ENCODE data around the gene ARSG. TPM values are rescaled to one million over a fixed set of nuclear protein-coding genes. Genes with fewer than 3 reads are reported as not detected.

ARSG gene
- total RNA-seq, 1 experiment from 2014 or later = 6.1 TPM

DNA sequence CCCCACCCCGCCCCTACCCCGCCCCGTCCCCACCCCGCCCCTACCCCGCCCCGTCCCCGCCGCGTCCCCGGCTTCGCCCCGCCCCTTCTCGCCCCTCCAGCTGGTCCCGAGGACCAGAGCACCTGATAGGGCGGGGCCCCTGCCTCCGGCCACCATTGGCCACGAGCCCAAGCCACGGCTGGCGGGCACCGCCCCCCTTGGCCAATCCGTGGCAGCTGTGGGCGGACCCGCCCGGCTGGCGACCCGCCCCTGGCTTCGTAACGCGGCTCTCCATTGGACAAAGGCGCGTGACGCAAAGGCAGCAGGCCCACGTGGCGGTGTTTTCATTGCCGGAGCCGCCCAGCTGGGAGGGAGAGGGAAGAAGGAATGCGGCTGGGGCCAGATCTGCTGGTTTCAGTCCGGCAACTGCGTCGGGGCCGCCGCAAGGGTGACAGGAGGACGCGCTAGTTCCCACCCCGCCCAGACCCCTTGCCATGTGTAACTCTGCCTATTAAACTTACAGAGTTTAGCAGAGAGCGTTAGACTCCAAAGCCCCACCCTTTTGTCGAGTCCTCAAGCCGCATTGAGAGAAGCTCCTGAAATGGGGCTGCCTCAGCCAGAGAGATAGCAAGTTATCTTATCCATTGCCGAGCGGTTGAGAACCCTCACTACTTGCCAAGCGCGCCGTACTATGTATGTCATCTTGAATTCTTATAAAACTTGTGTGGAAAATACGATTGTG, 166.4 kb downstream of the ARSG start:
- DNase-seq = peak; percentile 99 to 100
- H3K36me3 Mint-ChIP-seq (ENCODE audit: insufficient read depth, unreplicated experiment) = no peaks in the 10 kb centered on the region
- ChIA-PET POLR2A (interaction anchor here (0.6 to 2.0 kb wide), 7 partner anchors 20 to 464 kb away, joined by 3 to 14 read pairs (median 6); partner anchors contain the start of genes AMZ2, KPNA2 and PRKAR1A), CTCF (interaction anchor here (0.7 to 2.3 kb wide), 9 partner anchors 10 to 422 kb away, joined by 3 to 12 read pairs (median 3); partner anchors contain the start of genes KPNA2 and PRKAR1A)
- no TSS peak for BruUV-seq (replicated peaks)
- Histone ChIP-seq H3K4me3 (ENCODE audit: low read depth, low read length) (peak overlapping the region; percentile 59), H3K27me3 (replicated peaks; ENCODE audit: control insufficient read depth, insufficient read depth, low read length) (no peaks in the 10 kb centered on the region), H3K9me3 (no peaks in the 10 kb centered on the region), H3K36me3 (ENCODE audit: control insufficient read depth, insufficient read depth, low read length) (no peaks in the 10 kb centered on the region), H3K4me1 (peaks cover 16% of the 10 kb centered on the region; the same call in 1 of the 2 replicates)
- peak overlapping the region; percentile 95 for H3K4me3 Mint-ChIP-seq (ENCODE audit: unreplicated experiment)
- peaks cover 13% of the 10 kb centered on the region for H3K4me1 Mint-ChIP-seq (ENCODE audit: low read depth, unreplicated experiment)
- peak overlapping the region; percentile 84 for H3K27ac Mint-ChIP-seq (ENCODE audit: unreplicated experiment)
- H3K9me3 Mint-ChIP-seq (ENCODE audit: unreplicated experiment) = no peaks in the 10 kb centered on the region
- intact Hi-C loops (cut with micrococcal nuclease; ENCODE audit: unreplicated experiment) = loop anchor here (2.0 kb wide), 1 partner anchor 21 kb away; no protein-coding TSS in a partner anchor
- H3K27me3 Mint-ChIP-seq (ENCODE audit: insufficient read depth, unreplicated experiment) = peaks cover 3% of the 10 kb centered on the region
- TF ChIP-seq, protein P1, sequence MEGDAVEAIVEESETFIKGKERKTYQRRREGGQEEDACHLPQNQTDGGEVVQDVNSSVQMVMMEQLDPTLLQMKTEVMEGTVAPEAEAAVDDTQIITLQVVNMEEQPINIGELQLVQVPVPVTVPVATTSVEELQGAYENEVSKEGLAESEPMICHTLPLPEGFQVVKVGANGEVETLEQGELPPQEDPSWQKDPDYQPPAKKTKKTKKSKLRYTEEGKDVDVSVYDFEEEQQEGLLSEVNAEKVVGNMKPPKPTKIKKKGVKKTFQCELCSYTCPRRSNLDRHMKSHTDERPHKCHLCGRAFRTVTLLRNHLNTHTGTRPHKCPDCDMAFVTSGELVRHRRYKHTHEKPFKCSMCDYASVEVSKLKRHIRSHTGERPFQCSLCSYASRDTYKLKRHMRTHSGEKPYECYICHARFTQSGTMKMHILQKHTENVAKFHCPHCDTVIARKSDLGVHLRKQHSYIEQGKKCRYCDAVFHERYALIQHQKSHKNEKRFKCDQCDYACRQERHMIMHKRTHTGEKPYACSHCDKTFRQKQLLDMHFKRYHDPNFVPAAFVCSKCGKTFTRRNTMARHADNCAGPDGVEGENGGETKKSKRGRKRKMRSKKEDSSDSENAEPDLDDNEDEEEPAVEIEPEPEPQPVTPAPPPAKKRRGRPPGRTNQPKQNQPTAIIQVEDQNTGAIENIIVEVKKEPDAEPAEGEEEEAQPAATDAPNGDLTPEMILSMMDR (IDR thresholded peaks at IDR 0.05; ENCODE audit: insufficient read depth in 1 of 2, low read depth in 1 of 2, low read length in 1 of 2, severe bottlenecking in 1 of 2, unreplicated experiment in 1 of 2) = no peak

DNA sequence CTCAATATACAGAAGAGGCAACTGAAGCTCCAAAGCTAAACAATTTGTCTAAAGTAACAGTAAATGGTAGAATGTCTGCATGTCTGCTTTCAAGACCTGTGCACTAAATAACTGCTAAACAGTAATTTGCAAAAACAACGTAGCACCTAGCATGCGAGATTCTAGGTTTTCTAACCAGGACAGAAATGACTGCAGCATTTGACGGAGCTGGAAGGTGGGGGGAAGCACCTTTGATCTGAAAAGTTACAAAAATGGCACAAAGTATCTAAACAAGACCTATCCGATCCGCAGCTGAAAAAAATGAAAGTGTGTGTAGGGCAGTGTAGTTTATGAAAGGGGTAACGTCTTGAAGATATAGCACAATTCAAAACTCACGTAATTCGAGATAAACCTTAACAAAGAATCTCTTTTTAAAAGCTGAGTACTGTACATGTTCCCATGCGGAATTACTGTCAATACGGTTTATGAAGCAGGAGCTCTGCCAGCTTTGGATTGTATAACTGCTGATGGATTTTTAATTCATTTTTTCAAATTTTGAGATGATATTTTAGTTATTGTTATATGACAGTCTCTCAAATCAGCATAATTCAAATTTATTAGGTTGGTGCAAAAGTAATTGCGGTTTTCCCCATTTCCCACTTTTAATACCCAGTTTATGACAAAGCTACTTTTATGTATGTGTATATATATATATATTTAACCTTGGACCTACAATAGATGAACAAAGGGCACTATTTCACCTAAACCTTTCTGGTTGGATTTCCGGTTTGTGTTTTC, 167.2 kb downstream of the ARSG start:
- DNase-seq = no peak
- BruUV-seq (replicated peaks) = TSS peak; percentile 63
- Histone ChIP-seq H3K4me3 (ENCODE audit: low read depth, low read length) (peak overlapping the region; percentile 59), H3K9me3 (no peaks in the 10 kb centered on the region), H3K27me3 (replicated peaks; ENCODE audit: control insufficient read depth, insufficient read depth, low read length) (no peaks in the 10 kb centered on the region), H3K4me1 (0 out of 2 replicates have a peak, but pooled peaks cover 12% of the 10 kb centered on the region), H3K36me3 (ENCODE audit: control insufficient read depth, insufficient read depth, low read length) (no peaks in the 10 kb centered on the region)
- Mint-ChIP-seq H3K4me3 (ENCODE audit: unreplicated experiment) (peak overlapping the region; percentile 95), H3K27me3 (ENCODE audit: insufficient read depth, unreplicated experiment) (peaks cover 3% of the 10 kb centered on the region), H3K9me3 (ENCODE audit: unreplicated experiment) (no peaks in the 10 kb centered on the region), H3K4me1 (ENCODE audit: low read depth, unreplicated experiment) (peaks cover 8% of the 10 kb centered on the region), H3K27ac (ENCODE audit: unreplicated experiment) (peak overlapping the region; percentile 84), H3K36me3 (ENCODE audit: insufficient read depth, unreplicated experiment) (no peaks in the 10 kb centered on the region)
- intact Hi-C loops (cut with micrococcal nuclease; ENCODE audit: unreplicated experiment) = no loop called here
- CTCF ChIA-PET = interaction anchor here (0.7 to 2.3 kb wide), 8 partner anchors 9 to 423 kb away, joined by 3 to 12 read pairs (median 4); partner anchors contain the start of genes KPNA2 and PRKAR1A
- POLR2A ChIA-PET = interaction anchor here (0.8 to 2.0 kb wide), 4 partner anchors 211 to 423 kb away, joined by 3 to 14 read pairs (median 7); partner anchors contain the start of genes AMZ2 and KPNA2
- TF ChIP-seq, protein P1 (IDR thresholded peaks at IDR 0.05; ENCODE audit: insufficient read depth in 1 of 2, low read depth in 1 of 2, low read length in 1 of 2, severe bottlenecking in 1 of 2, unreplicated experiment in 1 of 2) = no peak

DNA sequence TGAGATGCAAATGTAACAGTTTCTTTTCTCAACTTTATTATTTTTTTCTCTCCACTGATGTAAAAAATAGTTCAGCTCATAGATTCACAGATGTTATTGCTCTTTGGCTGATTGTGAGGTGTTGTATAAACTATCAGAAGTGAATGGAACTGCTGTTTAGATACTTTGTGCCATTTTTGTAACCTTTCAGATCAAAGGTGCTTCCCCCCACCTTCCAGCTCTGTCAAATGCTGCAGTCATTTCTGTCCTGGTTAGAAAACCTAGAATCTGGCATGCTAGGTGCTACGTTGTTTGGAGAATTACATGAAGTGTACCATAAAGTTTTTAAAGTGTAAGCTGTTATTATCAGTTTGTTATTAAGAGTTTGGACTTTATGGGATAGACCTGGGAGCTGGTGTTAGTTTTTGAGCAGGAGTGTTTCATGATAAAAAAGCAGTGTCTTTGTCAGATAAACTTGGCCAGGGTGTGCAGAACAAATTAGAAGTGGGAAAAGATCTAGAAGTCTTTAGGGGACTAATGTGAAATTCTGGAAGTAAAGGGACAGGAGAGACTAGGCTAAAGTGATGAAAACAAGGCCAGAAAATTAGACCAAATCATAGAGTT, 167.8 kb downstream of the ARSG start:
- intact Hi-C loops (cut with micrococcal nuclease; ENCODE audit: unreplicated experiment) = no loop called here
- POLR2A ChIA-PET = no interaction called here
- no peak overlapping the region for H3K4me3 Mint-ChIP-seq (ENCODE audit: unreplicated experiment)

More for the DNA sequence above, 167.8 kb downstream of the ARSG start:
- no TSS peak for BruUV-seq (replicated peaks)
- Histone ChIP-seq H3K27me3 (replicated peaks; ENCODE audit: control insufficient read depth, insufficient read depth, low read length) (no peaks in the 10 kb centered on the region), H3K4me1 (0 out of 2 replicates have a peak, but pooled peaks cover 12% of the 10 kb centered on the region), H3K4me3 (ENCODE audit: low read depth, low read length) (no peak overlapping the region), H3K9me3 (no peaks in the 10 kb centered on the region), H3K36me3 (ENCODE audit: control insufficient read depth, insufficient read depth, low read length) (no peaks in the 10 kb centered on the region)
- TF ChIP-seq, protein P1 (IDR thresholded peaks at IDR 0.05; ENCODE audit: insufficient read depth in 1 of 2, low read depth in 1 of 2, low read length in 1 of 2, severe bottlenecking in 1 of 2, unreplicated experiment in 1 of 2) = no peak
- no peaks in the 10 kb centered on the region for H3K9me3 Mint-ChIP-seq (ENCODE audit: unreplicated experiment)
- H3K27me3 Mint-ChIP-seq (ENCODE audit: insufficient read depth, unreplicated experiment) = peaks cover 3% of the 10 kb centered on the region
- H3K27ac Mint-ChIP-seq (ENCODE audit: unreplicated experiment) = no peak overlapping the region
- no peaks in the 10 kb centered on the region for H3K36me3 Mint-ChIP-seq (ENCODE audit: insufficient read depth, unreplicated experiment)
- CTCF ChIA-PET = interaction anchor here (2.3 kb wide), 1 partner anchor 23 kb away, joined by 12 read pairs; no protein-coding TSS in a partner anchor
- DNase-seq = no peak
- peaks cover 8% of the 10 kb centered on the region for H3K4me1 Mint-ChIP-seq (ENCODE audit: low read depth, unreplicated experiment)

Measured in Caco-2 (cell line).